ENCODE measurements around the gene PDSS1.

Gene PDSS1

GRCh38 chr10:26699631-26700030 lies 2.1 kb downstream of the PDSS1 start:
- DNase-seq, result no peak

DNA sequence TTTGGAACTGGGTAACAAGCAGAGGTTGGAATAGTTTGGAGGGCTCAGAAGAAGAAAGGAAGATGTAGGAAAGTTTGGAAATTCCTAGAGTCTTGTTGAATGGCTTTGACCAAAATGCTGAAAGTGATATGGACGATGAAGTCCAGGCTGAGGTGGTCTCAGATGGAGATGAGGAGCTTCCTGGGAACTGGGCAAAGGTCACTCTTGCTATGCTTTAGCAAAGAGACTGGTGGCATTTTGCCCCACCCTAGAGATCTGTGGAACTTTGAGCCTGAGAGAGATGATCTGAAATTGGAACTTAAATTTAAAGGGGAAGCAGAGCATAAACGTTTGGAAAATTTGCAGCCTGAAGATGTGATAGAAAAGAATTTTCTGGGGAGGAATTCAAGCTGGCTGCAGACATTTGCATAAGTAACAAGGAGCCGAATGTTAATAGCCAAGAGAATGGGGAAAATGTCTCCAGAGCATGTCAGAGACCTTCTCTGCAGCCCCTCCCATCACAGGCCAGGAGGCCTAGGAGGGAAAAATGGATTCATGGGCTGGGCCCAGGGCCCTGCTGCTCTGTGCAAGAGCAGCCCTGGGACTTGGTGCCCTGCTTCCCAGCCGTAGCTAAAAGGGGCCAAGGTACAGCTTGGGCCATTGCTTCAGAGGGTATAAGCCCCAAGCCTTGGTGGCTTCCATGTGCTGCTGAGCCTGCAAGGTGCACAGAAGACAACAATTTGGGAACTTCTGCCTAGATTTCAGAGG lies 3.6 kb downstream of the PDSS1 start:
- no peak for DNase-seq

- no peak for DNase-seq
These were observed 5.6 kb downstream of the PDSS1 start for GRCh38 chr10:26703096-26703495.

- DNase-seq, result no peak
These were observed 6.5 kb downstream of the PDSS1 start for GRCh38 chr10:26703974-26704373.

- no peak for DNase-seq
These were observed 8.7 kb downstream of the PDSS1 start for GRCh38 chr10:26706206-26706605.

- DNase-seq, result no peak
These were observed 9.4 kb downstream of the PDSS1 start for GRCh38 chr10:26706936-26707335.

DNA sequence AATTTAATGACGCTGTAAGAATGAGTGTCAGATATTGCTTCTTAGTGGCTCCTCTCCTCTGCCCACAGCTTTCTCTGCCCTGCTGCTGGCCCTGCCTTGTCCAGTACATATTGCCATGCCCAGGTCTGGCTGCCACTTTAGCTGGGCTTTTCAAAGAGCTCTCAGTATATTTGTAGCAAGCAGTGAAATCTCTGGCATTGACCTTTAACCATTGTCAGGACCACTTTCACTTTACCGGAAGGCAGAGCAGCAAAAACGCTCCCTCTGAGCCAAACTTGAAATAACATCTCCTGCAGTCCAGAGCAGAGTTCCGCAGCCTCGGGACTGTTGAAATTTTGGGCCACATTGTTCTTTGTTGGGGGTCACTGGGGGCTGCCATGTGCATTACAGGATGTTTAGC lies 13.8 kb downstream of the PDSS1 start:
- DNase-seq, result no peak

- DNase-seq, result no peak
These were observed 17.1 kb downstream of the PDSS1 start for GRCh38 chr10:26714415-26715136.

GRCh38 chr10:26715137-26715487 lies 17.6 kb downstream of the PDSS1 start:
- no peak for DNase-seq

- no peak for DNase-seq
These were observed 20.0 kb downstream of the PDSS1 start for GRCh38 chr10:26717476-26717875.

- DNase-seq, result peak; percentile 65
These were observed 24.1 kb downstream of the PDSS1 start for GRCh38 chr10:26721561-26721960.

- no peak for DNase-seq
These were observed 25.5 kb downstream of the PDSS1 start for GRCh38 chr10:26723016-26723415.

- peak; percentile 57 for DNase-seq
These were observed 28.6 kb downstream of the PDSS1 start for GRCh38 chr10:26725837-26726727.

GRCh38 chr10:26727005-26727404 lies 29.5 kb downstream of the PDSS1 start:
- DNase-seq, result no peak

DNA sequence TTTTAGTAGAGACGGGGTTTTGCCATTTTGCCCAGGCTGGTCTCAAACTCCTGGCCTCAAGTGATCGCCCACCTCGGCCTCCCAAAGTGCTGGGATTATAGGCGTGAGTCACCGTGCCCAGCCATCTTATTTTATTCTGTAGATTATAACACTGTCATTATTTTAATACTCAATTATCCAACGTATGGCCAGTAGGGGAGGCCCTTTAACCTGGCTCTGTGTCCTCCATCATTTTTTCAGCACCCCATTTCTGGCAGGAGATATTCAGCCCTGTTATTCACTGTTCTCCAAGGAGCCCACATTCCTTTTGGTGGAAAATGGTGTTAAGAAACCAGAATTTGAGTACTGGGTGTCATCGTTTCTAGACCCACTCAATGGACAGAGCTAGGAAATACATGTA lies 31.5 kb downstream of the PDSS1 start:
- no peak for DNase-seq

GRCh38 chr10:26729395-26729794 lies 31.9 kb downstream of the PDSS1 start:
- no peak for DNase-seq

DNA sequence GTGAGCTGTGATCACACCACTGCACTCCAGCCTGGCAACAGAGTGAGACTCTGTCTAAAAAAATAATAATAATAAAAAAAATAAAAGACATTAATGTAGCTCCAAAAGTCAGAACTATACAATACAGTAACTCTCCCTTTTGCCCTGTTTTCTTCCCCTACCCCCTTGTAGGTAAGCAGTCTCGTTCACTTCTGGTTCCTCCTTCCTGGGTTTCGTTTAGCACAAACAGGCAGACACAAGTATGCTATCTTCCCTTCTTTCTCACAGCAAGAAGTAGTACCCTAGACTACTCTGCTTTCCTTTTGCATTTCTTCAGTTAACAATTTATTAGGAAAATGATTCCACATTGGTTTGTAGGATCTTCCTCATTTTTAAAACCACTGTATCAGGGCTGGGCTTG lies 33.1 kb downstream of the PDSS1 start:
- no peak for DNase-seq

GRCh38 chr10:26733750-26734568 lies 36.5 kb downstream of the PDSS1 start:
- DNase-seq, result no peak

DNA sequence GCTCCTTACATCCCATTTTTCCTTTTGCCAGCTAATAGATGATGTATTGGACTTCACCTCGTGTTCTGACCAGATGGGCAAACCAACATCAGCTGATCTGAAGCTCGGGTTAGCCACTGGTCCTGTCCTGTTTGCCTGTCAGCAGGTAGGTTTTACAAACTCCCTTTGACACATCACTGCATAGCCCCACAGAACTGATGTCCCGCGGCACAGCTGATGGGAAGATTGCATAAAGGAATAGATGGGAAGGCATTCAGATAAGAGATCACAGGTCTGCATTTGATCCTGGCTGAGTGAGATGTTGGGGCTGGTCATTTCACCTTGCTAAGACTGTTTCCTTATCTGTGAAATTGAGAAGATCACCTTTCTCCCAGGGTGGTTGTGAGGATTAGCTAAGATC lies 37.9 kb downstream of the PDSS1 start:
- DNase-seq, result no peak

DNA sequence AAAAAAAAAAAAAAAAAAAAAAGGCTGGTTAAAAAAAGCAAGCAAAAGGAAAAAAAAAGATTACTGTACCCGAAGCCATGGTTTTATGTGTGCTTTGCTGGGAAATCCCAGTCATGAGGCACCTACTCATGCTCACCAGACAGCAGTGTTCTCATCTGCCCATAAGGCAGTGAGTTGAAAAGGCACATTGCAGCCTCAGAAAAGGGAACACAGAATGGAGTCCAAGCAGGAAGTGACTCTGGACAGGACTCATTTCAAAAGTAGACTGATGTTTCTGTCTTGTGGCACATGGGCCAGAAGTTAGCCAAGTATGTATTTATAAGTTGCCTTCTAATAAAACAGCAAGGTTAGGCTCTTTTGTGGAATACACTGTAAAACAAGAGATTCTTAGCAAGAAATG lies 40.2 kb downstream of the PDSS1 start:
- peak; percentile 46 for DNase-seq

DNA sequence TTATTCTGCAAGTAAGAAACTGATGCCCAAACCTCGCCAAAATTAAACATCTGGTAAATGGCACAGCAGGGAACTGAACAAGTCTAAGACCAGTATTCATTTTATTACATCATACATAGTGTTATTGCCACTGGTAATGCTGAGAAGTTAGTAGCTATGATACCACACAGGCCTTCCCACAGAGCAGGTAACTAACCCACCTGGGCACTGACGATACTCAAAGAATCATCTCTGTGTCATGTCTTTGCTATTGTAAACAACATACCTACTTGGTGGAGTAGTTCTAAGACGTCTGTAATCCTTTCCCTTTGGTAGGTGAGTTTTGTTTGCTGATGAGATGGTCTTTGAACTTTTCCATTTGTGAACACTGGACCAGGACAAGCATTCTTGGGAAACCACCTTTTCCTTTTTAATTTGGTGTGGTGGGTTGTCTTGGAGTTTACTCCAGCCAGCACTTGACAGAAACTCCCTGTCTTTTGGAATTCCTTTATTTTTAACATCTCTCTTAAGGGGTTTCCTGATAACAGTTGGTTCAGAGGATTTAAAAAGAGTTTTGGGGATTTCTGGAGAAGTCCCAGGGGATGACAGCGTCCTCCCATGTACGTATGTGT lies 40.9 kb downstream of the PDSS1 start:
- DNase-seq, result peak; percentile 15

- peak; percentile 23 for DNase-seq
These were observed 41.6 kb downstream of the PDSS1 start for GRCh38 chr10:26739071-26739631.

All from CD4-positive, alpha-beta T cell treated with Interleukin-17A for 1 hour (primary cell).